Fibroblast of the conjunctiva (primary cell): Measurements from ENCODE around the gene ARHGAP10.
"Not testable (repeated sequence)": the region's sequence is repeated elsewhere in the genome, so short reads cannot be mapped to it uniquely, and the experiment has no call there.

Experiments
- DNase-seq: peaks from one replicate; pipeline ENCODE4 v3.0.0-alpha.2; 2010; ENCODE audit warnings: low read depth

The ARHGAP10 gene

DNA sequence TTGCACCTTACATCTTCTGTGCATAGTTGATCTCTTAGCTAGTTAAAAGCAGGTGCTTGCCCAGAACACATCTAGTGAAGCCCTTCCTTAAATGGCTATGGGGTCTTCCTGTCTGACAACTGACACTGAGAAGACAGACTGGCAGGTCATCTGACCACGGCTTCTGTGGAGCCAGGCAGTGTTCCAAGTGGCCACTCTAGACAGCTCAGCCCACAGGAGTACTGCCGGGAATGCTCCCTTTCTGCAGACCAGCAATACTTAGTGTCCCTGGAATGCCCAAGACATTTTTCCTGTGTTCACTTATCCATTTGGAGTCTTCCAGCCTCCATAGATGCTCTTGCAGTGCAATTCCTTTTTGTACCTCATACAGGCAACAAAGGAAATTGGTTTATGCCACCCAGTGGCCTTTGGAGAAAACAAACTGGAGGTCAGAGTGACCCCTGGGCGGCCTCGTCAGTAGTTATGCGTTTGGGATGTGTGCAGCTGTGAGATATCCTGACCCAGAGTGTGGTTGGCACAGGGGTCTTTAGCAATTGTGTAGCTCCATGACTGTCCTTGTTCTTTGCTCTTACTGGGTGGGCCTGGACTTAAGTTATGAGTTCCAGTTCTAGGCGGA is 335.5 kb downstream of the ARHGAP10 start:
- no peak for DNase-seq

DNA sequence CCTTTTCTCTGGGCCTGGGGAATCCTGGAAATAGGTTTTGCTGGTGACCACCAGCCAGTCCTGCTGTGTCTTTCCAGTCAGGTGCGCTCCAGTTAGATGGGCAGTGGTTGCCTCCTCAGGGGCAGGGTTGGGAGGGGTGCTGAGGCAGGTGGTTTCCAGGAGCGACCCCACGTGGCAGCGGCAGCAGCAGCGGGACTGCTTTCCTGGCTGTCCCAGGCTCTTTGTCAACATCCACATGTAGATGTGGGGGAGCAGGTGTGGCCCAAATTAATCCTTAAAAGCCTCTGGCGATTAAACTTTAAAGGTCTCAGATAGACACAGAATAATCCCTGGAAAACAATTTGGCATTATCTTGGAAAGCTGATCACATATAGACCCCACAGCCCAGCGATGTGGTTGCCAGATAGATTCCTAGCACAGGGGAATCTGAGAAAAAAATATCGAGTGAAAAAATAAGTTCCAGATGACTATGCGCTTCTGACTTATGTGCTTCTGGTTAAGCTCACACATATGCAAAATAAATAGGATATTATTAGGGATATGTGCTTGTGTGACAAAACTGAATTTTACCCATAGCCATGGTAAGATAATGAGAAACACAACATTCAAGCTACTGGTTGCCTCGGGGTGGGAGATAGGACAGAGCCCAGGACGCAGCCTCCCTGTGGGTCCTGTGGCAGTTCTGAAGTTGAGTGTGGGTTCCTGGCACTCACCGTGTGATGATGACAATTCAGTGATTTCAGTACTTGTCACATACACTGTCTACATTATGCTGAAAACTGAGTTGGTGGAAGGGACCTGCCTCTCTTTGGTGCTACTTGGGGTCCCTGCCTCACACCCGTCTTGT is 336.4 kb downstream of the ARHGAP10 start:
- no peak for DNase-seq

GRCh38 chr4:148069086-148069894 is 337.4 kb downstream of the ARHGAP10 start:
- DNase-seq = no peak

DNA sequence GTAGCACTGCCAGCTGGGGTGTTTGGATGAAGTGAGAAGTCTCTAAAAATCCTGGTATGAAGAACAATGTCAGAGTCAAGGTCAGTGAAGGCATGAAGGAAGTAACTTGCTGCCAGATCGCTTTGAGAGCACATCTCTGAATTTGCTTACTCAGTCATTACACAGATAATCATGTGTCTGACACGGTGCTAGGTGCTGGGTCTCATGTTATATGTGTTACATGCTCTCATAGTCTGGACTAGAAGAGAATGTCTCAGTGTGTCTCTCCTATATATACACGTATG is 337.9 kb downstream of the ARHGAP10 start:
- no peak for DNase-seq

- DNase-seq = no peak
Measured at GRCh38 chr4:148071009-148071408, 339.1 kb downstream of the ARHGAP10 start.

- no peak for DNase-seq
Measured at GRCh38 chr4:148072789-148073188, 340.9 kb downstream of the ARHGAP10 start.

DNA sequence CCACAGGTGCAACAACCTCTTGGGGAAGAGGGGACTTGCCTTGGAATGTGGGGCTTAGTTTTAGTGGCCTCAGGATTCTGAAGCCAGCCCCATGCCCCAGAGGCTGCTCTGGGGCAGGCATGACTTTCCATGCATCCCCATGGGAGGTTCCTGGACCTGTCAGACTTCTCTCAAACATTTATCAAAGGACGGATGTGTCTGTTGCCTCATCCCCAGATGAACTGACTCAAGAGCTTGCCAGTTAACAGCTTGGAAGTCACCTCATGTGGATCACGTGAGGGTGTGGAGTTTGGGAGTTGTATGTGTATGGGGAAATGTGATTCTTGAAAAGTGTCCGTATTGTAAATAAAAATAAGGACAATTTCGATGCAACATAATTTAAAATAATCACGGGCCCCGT is 341.5 kb downstream of the ARHGAP10 start:
- no peak for DNase-seq

- no peak for DNase-seq
Measured at GRCh38 chr4:148074462-148074861, 342.6 kb downstream of the ARHGAP10 start.

DNA sequence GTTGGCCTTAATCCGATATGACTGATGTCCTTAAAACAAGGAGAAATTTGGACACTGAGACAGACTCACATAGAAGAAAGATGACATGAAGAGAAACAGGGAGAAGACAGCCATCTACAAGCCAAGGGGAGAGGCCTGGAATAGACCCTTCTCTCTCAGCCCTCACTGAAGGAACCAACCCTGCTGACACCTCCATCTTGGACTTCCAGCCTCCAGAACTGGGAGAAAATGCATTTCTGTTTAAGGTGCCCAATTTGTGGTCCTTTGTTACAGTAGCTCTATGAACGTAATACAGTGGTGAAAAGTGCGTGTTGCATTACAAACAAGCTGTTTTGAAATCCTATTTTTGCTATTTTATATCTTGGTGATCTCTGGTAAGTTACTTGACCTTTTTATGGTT is 343.6 kb downstream of the ARHGAP10 start:
- DNase-seq = no peak

DNA sequence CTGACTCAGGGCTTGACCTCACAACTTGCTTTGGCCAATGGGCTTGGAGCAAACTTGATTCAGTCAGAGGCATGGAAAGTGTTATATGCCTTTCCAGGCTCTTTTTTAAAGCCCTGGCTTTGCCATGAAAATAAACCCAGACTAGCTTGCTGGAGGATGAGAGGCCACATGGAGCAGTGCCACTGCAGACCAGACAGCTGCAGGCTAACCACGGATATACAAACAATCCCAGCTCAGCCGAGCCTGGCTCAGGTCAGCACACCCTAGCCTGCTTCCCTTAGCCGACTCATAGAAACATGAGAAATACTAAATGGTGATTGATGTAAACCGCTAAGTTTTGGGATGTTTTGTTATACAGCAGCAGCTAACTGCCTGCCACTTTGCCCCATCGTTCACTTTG is 345.1 kb downstream of the ARHGAP10 start:
- DNase-seq = no peak

DNA sequence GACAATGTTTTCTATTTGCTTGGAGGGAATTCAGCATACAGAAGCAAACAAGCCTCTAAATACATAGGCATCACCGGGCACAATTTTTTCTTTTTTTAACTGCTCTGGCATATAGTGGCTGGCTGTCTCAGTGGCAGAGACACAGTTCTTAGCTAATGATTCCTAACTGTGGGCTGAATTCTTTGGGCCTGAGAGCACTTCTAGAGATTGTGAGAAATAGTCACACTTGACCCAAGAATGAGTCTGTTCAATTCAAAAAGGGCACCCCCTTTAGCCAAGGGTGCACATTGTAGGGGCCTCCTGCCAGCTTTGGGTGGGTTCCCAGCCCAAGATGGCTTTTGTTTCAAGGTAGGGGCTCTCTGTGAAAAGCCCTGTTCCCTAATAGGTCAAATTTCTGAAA is 345.7 kb downstream of the ARHGAP10 start:
- no peak for DNase-seq

DNA sequence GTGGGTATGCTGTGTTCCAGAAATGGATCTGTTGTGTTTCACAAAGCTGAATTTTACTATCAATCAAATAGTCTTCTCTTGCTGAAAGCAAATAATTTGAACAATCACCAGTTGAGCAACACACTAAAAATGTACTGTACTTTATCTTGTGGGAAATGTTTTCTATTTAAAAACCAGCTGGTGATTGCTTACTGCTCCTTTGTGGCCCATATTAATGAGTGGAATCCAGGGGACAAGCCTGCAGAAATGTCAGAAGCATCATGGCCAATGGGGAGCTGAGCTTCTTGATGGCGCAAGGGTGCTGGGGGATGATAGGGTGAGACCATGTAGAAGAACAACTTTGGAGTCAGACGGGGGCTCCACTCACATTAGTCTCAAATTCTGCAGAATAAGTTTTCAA is 346.2 kb downstream of the ARHGAP10 start:
- DNase-seq = no peak

DNA sequence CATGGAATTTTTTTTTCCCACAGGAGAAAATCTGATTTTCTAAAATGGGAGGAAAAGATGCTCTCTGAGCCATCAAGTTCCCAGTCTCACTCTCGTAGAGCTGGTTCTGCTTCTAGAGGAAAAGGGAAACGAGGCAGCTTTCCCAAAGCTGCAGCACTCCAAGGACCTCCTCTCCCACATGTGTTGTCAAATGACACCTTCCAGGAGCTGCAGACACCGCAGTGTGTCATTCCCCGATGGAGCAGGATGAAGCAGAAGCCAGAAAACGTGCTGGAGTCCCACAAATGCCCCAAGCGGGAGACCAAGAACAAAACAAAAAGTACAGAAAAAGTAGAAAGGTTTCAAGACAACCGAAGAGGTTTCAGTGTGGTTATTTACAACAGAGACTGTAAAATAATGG is 348.1 kb downstream of the ARHGAP10 start:
- DNase-seq = no peak

GRCh38 chr4:148081267-148081666 is 349.4 kb downstream of the ARHGAP10 start:
- DNase-seq = no peak

GRCh38 chr4:148081745-148082144 is 349.9 kb downstream of the ARHGAP10 start:
- no peak for DNase-seq

GRCh38 chr4:148083073-148083472 is 351.2 kb downstream of the ARHGAP10 start:
- not testable (repeated sequence) for DNase-seq

DNA sequence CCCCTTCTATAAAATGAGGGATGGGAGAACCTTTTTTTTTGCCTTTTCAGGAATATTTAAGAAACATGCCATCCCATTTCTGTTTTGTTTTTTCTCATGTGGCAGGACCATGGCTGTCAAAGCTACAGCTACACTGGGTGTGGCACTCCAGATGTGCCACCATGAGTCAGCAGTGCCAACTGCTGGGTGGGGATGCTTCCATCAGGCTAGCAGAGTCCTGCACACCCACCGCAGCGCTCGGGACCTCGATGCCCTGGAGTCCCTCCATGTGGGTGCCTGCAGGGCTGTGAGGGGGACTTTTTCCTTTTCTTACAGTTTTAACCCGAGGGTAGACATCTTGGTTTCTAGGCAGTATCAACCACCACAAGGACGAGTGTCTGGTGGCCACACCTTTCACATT is 357.7 kb downstream of the ARHGAP10 start:
- DNase-seq = no peak

- no peak for DNase-seq
Measured at GRCh38 chr4:148090029-148090428, 358.1 kb downstream of the ARHGAP10 start.

- no peak for DNase-seq
Measured at GRCh38 chr4:148090503-148091476, 358.9 kb downstream of the ARHGAP10 start.

DNA sequence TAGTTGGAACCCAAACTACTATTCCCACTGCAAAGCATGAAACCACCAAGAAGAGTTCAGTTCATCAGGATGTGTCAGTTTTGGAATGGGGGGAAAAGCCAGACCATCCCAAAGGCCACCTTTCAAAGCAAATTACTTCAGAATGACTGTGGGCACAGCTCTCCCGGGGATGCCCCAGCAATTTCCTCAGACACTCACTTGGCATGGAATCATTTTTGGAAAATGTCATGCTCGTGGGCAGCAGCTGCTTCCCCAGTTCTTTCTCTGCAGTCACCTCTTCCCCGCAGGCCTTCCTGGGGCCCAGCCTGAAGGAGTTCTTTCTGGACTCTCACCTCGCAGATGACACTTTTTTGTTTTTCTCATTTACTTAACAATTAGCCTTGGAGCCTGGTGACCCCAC is 360.0 kb downstream of the ARHGAP10 start:
- no peak for DNase-seq

DNA sequence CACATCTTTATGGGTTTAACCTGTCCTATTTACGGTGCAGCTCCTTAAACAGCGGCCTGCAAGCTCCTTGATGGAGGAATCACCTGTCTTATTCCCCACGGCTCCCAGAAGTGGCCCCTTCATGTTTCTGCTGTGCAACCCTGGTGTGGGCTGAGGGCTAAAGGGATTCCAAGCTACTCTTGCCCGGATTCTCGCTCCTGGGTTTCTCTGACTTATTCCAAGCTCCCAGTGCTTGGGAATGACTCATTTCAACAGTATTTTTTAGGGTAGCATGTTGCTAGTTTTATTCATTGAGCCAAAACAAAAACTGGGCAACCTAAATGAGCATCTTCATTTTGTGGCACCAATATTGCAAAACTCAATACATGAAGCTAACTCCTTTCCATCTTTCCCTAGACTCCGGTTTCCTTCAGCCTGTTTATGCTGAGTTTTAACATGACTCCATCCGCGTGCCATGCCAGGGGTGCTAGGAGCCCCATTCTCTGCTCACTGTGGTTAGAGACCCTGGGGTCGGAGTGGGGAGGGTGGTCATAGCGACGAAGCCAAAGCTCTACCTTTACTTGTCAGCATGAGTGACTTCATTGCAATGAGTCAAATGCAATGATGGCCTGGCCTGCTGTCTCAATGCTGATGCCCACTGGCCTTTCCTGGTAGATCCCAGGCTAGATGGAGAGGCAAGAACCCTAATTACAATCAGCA is 360.6 kb downstream of the ARHGAP10 start:
- DNase-seq = no peak
